Smooth muscle cell (in vitro differentiated cells): Measurements from ENCODE around the gene TBC1D7. TPM values are rescaled to one million over a fixed set of nuclear protein-coding genes. Genes with fewer than 3 reads are reported as not detected.

Experiments used
- DNase-seq: peaks from one replicate; lab custom pipeline; 2025; ENCODE audit not compliant: unreplicated experiment; lab: John Stamatoyannopoulos, UW
- H2AFZ ChIP-seq: fragments of 200-600 bp; sonication (generic); 2 replicates; pipeline ENCODE4 v1.6.0; 2016; ENCODE audit warnings: antibody characterized with exemption, low read depth, mild to moderate bottlenecking
- H3F3A ChIP-seq: fragments of 200-600 bp; sonication (generic); 2 replicates; pipeline ENCODE4 v1.6.0; 2017; ENCODE audit warnings: antibody characterized with exemption, low read depth
- H3K27ac ChIP-seq: fragments of 200-600 bp; sonication (generic); 2 replicates; pipeline ENCODE4 v1.5.1; 2016; ENCODE audit warnings: low read depth, mild to moderate bottlenecking
- H3K27me3 ChIP-seq: fragments of 200-600 bp; sonication (generic); 2 replicates; pipeline ENCODE4 v1.6.1; 2016; ENCODE audit warnings: low read depth, mild to moderate bottlenecking
- H3K36me3 ChIP-seq: fragments of 200-600 bp; sonication (generic); 2 replicates; pipeline ENCODE4 v1.5.1; 2016; ENCODE audit warnings: low read depth
- H3K4me1 ChIP-seq: fragments of 200-600 bp; sonication (generic); 2 replicates; pipeline ENCODE4 v1.5.1; 2016; ENCODE audit warnings: low read depth
- H3K4me2 ChIP-seq: fragments of 200-600 bp; sonication (generic); 2 replicates; pipeline ENCODE4 v1.6.0; 2016; ENCODE audit warnings: mild to moderate bottlenecking
- H3K4me3 ChIP-seq: fragments of 200-600 bp; sonication (generic); 2 replicates; pipeline ENCODE4 v1.5.1; 2016; ENCODE audit warnings: mild to moderate bottlenecking
- H3K79me2 ChIP-seq: fragments of 200-600 bp; sonication (generic); 2 replicates; pipeline ENCODE4 v1.6.0; 2016; ENCODE audit warnings: low read depth, mild to moderate bottlenecking
- H3K9ac ChIP-seq: fragments of 200-600 bp; sonication (generic); 2 replicates; pipeline ENCODE4 v1.6.0; 2016; ENCODE audit warnings: low read depth
- H3K9me3 ChIP-seq: fragments of 200-600 bp; sonication (generic); replicated peaks from 2 replicates; pipeline ENCODE4 v1.5.1; 2016; ENCODE audit warnings: low read depth
- H4K20me1 ChIP-seq: fragments of 200-600 bp; sonication (generic); 2 replicates; pipeline ENCODE4 v1.6.0; 2016; ENCODE audit warnings: low read depth
- CTCF ChIP-seq: fragments of 200-600 bp; sonication (generic); IDR thresholded peaks from 2 replicates; pipeline ENCODE4 v1.5.1; 2017; ENCODE audit warnings: borderline replicate concordance, mild to moderate bottlenecking, antibody characterized with exemption; ENCODE audit not compliant: insufficient read depth, poor library complexity, severe bottlenecking
- WGBS: methylation state at CpG from one replicate; pipeline ENCODE4 v1.1.7; 2016; ENCODE audit warnings: low lambda C conversion rate; 5-methylcytosine and 5-hydroxymethylcytosine counted together
- polyA plus RNA-seq: library from polyadenylated mRNA; unstranded; fragments of >200 nt; fragmentation: Nextera tagmentation; extraction: Ambion mirVana; gene quantifications from 2 replicates; pipeline ENCODE4 v1.2.1, GENCODE V29; 2016
- total RNA-seq: library from RNA; depleted of rRNA; stranded (reverse); fragments of >200 nt; gene quantifications from 2 replicates; pipeline ENCODE4 v1.2.3, GENCODE V29; 2014

The TBC1D7 gene
- total and polyA plus RNA-seq, 2 experiments from 2014 or later: 21.1 to 39.6 TPM

DNA sequence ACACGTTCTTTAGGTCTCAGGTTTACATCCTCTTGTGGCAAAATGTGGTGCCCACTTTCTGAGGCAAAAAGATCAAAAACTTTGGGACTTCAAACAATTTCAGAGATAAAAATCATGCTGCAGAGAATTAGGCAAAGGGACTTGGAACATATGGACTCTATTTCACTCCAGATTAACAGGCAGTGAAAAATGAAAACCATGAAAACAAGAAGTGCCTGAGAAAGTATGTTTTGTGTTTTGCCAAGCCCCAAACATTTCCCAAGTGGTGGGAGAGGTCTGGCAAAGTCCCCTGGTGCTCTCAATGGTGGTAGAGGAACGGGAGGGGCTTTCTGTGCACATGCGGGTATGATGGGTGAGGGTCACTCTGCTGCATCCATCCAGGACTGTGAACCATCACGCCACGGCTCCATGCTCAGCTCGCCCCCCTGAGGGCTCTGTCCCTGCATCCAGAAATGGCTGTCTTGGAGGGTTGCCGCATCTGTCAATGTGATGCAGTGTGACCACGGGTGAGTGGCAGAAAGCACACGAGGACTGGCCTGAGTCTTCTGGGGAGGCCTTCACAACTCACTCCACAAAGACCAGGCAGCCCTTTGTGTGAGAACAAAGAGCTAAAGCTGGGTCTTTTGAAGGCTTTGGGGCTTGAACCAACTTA lies 43.2 kb upstream of the TBC1D7 start:
- H3K9ac ChIP-seq: no peak overlapping the region
- no peaks in the 10 kb centered on the region for H4K20me1 ChIP-seq
- H3K36me3 ChIP-seq: no peaks in the 10 kb centered on the region
- WGBS: 88% methylated on average over 9 of the region's 9 CpGs
- H3K27me3 ChIP-seq: no peaks in the 10 kb centered on the region
- TF ChIP-seq CTCF: no peak
- H3K4me2 ChIP-seq: no peak overlapping the region
- peaks cover 23% of the 10 kb centered on the region for H3K4me1 ChIP-seq
- no peaks in the 10 kb centered on the region for H3K79me2 ChIP-seq
- H2AFZ ChIP-seq: no peak overlapping the region
- H3K4me3 ChIP-seq: no peak overlapping the region
- no peaks in the 10 kb centered on the region for H3K9me3 ChIP-seq
- DNase-seq: no peak
- H3F3A ChIP-seq: peaks cover 4% of the 10 kb centered on the region
- no peak overlapping the region for H3K27ac ChIP-seq

DNA sequence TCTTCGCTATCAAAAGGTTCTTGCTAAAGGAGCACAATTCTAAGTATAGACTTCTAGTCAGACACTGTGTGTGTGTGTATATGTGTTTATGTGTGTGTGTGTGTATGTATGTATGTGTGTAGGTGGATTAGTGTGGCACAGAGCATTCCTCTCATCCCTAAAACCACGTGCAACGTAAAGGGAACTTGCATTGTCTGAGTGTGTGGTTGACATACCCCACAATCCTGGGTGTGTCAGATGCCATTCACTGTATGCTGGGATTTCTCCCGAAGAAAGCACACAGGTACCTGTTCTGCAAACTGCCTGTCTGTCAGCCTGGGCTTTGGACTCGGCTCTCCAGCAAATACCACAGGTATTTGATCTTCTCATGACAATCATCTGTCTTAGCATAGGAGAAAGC lies 42.3 kb upstream of the TBC1D7 start:
- Histone ChIP-seq H3K4me1 (peaks cover 23% of the 10 kb centered on the region), H3K4me2 (no peak overlapping the region), H2AFZ (no peak overlapping the region), H3K36me3 (no peaks in the 10 kb centered on the region), H3K79me2 (no peaks in the 10 kb centered on the region), H3K27ac (no peak overlapping the region), H3K27me3 (no peaks in the 10 kb centered on the region), H3K4me3 (no peak overlapping the region), H3K9me3 (no peaks in the 10 kb centered on the region), H3F3A (peaks cover 4% of the 10 kb centered on the region), H3K9ac (no peak overlapping the region), H4K20me1 (no peaks in the 10 kb centered on the region)
- WGBS: 59% methylated on average over 5 of the region's 5 CpGs
- no peak for TF ChIP-seq CTCF
- DNase-seq: no peak

- H3F3A ChIP-seq: peaks cover 4% of the 10 kb centered on the region
- H2AFZ ChIP-seq: no peak overlapping the region
- no peak for TF ChIP-seq CTCF
- no peaks in the 10 kb centered on the region for H3K36me3 ChIP-seq
- no peaks in the 10 kb centered on the region for H4K20me1 ChIP-seq
- H3K9ac ChIP-seq: no peak overlapping the region
- no peak for DNase-seq
- H3K4me2 ChIP-seq: no peak overlapping the region
- peaks cover 23% of the 10 kb centered on the region for H3K4me1 ChIP-seq
- 46% methylated on average over 1 of the region's 1 CpG for WGBS
- H3K27ac ChIP-seq: no peak overlapping the region
- H3K79me2 ChIP-seq: no peaks in the 10 kb centered on the region
- no peak overlapping the region for H3K4me3 ChIP-seq
- H3K27me3 ChIP-seq: no peaks in the 10 kb centered on the region
- no peaks in the 10 kb centered on the region for H3K9me3 ChIP-seq
Measured at GRCh38 chr6:13369591-13369990, 41.3 kb upstream of the TBC1D7 start.

DNA sequence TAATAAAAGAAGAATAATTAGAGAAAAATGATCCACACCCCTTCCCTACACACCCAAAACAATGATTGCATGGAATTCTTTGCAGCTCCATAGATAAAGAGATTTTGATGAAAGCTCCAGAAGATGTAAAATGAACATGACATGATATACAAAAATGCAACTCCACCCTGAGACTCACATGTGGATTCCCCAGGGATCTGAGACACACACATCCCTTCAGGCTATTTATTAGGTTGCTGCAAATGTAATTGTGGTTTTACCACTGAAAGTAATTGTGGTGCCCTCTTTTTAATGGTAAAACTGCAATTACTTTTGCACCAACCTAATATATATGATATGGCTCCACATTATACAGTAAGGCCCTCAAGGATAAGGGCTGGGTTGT lies 40.4 kb upstream of the TBC1D7 start:
- peaks cover 23% of the 10 kb centered on the region for H3K4me1 ChIP-seq

More for the DNA sequence above, 40.4 kb upstream of the TBC1D7 start:
- TF ChIP-seq CTCF: no peak
- Histone ChIP-seq H3K79me2 (no peaks in the 10 kb centered on the region), H3K4me2 (no peak overlapping the region), H3K36me3 (no peaks in the 10 kb centered on the region), H3K27ac (no peak overlapping the region), H3K27me3 (no peaks in the 10 kb centered on the region), H3K9me3 (no peaks in the 10 kb centered on the region), H3K9ac (no peak overlapping the region), H4K20me1 (no peaks in the 10 kb centered on the region), H3F3A (peaks cover 4% of the 10 kb centered on the region), H2AFZ (no peak overlapping the region), H3K4me3 (no peak overlapping the region)
- no peak for DNase-seq
